HEK293T (cell line): ENCODE results near the gene ANKRD24.

Source experiments
- CTCF ChIA-PET: fragments of 350-600 bp; formaldehyde crosslinking; extraction: SDS; loops from one replicate; lab custom pipeline; 2021; ENCODE audit warnings: antibody characterized with exemption, inconsistent platforms; lab: Yijun Ruan, JAX
- POLR2A ChIA-PET: fragments of 350-600 bp; formaldehyde crosslinking; extraction: SDS; loops from one replicate; lab custom pipeline; 2020; ENCODE audit warnings: antibody characterized with exemption, inconsistent platforms; lab: Yijun Ruan, JAX
- DNase-seq: peaks from one replicate; pipeline ENCODE4 v3.0.0; 2012; ENCODE audit warnings: mixed read lengths; ENCODE audit errors: extremely low spot score
- ARNT ChIP-seq: fragments of 450-650 bp; IDR thresholded peaks from 2 replicates; pipeline ENCODE4 v1.6.1; 2017; ENCODE audit warnings: mild to moderate bottlenecking
- BHLHE40 ChIP-seq: fragments of 450-650 bp; IDR thresholded peaks from 2 replicates; pipeline ENCODE4 v1.6.1; 2016; ENCODE audit warnings: mild to moderate bottlenecking, moderate library complexity, borderline replicate concordance
- CTBP1 ChIP-seq: fragments of 450-650 bp; IDR thresholded peaks from 2 replicates; pipeline ENCODE4 v1.6.1; 2016; ENCODE audit warnings: borderline replicate concordance
- ELF4 ChIP-seq: fragments of 450-650 bp; IDR thresholded peaks from 2 replicates; pipeline ENCODE4 v1.6.1; 2017; ENCODE audit warnings: antibody characterized with exemption
- FOXA1 ChIP-seq: fragments of 450-650 bp; IDR thresholded peaks from 2 replicates; pipeline ENCODE4 v1.6.1; 2016; ENCODE audit warnings: mild to moderate bottlenecking
- FOXK2 ChIP-seq: fragments of 450-650 bp; IDR thresholded peaks from 2 replicates; pipeline ENCODE4 v1.6.1; 2016; ENCODE audit warnings: mild to moderate bottlenecking
- FOXM1 ChIP-seq: fragments of 450-650 bp; IDR thresholded peaks from 2 replicates; pipeline ENCODE4 v1.6.1; 2017; ENCODE audit warnings: mild to moderate bottlenecking, borderline replicate concordance
- HDGF ChIP-seq: fragments of 450-650 bp; IDR thresholded peaks from 2 replicates; pipeline ENCODE4 v1.6.1; 2017; ENCODE audit warnings: antibody characterized with exemption, borderline replicate concordance
- L3MBTL2 ChIP-seq: fragments of 450-650 bp; conservative IDR thresholded peaks from 2 replicates; pipeline ENCODE4 v1.6.1; 2016; ENCODE audit warnings: mild to moderate bottlenecking
- LEF1 ChIP-seq: fragments of 450-650 bp; IDR thresholded peaks from 2 replicates; pipeline ENCODE4 v1.6.1; 2017; ENCODE audit warnings: mild to moderate bottlenecking, borderline replicate concordance
- NFRKB ChIP-seq: fragments of 450-650 bp; IDR thresholded peaks from 2 replicates; pipeline ENCODE4 v1.6.1; 2016; ENCODE audit warnings: mild to moderate bottlenecking, moderate library complexity
- PKNOX1 ChIP-seq: fragments of 450-650 bp; IDR thresholded peaks from 2 replicates; pipeline ENCODE4 v1.6.1; 2016
- SP1 ChIP-seq: fragments of 450-650 bp; IDR thresholded peaks from 2 replicates; pipeline ENCODE4 v1.6.1; 2017
- SUZ12 ChIP-seq: fragments of 450-650 bp; IDR thresholded peaks from 2 replicates; pipeline ENCODE4 v1.6.1; 2016; ENCODE audit warnings: mild to moderate bottlenecking
- TARDBP ChIP-seq: fragments of 450-650 bp; IDR thresholded peaks from 2 replicates; pipeline ENCODE4 v1.6.1; 2016
- ZNF384 ChIP-seq: fragments of 450-650 bp; IDR thresholded peaks from 2 replicates; pipeline ENCODE4 v1.6.1; 2016

Gene ANKRD24

GRCh38 chr19:4178990-4179389, 3.5 kb upstream of the ANKRD24 start:
- CTCF ChIA-PET, result no interaction called here
- POLR2A ChIA-PET, result no interaction called here
- no peak for TF ChIP-seq SUZ12
- TF ChIP-seq NFRKB, result no peak
- no peak for TF ChIP-seq ELF4
- no peak for TF ChIP-seq LEF1
- no peak for TF ChIP-seq SP1
- TF ChIP-seq FOXM1, result no peak
- no peak for TF ChIP-seq ARNT
- no peak for TF ChIP-seq TARDBP
- no peak for TF ChIP-seq FOXK2
- TF ChIP-seq FOXA1, result no peak
- TF ChIP-seq BHLHE40, result no peak
- no peak for TF ChIP-seq L3MBTL2
- TF ChIP-seq PKNOX1, result no peak
- TF ChIP-seq CTBP1, result no peak
- no peak for TF ChIP-seq HDGF
- TF ChIP-seq ZNF384, result no peak
- no peak for DNase-seq

- no peak for TF ChIP-seq FOXA1
- TF ChIP-seq FOXK2, result no peak
- no peak for TF ChIP-seq L3MBTL2
- no peak for TF ChIP-seq PKNOX1
- TF ChIP-seq ZNF384, result no peak
- TF ChIP-seq HDGF, result no peak
- no peak for TF ChIP-seq TARDBP
- TF ChIP-seq NFRKB, result no peak
- TF ChIP-seq BHLHE40, result no peak
- TF ChIP-seq ELF4, result no peak
- no peak for TF ChIP-seq SUZ12
- no peak for TF ChIP-seq CTBP1
- no peak for TF ChIP-seq FOXM1
- ChIA-PET POLR2A (no interaction called here), CTCF (interaction anchor here (1.2 kb wide), 1 partner anchor 41 kb away, joined by 5 read pairs; no protein-coding TSS in a partner anchor)
- no peak for DNase-seq
Measured at GRCh38 chr19:4181053-4181508, 1.4 kb upstream of the ANKRD24 start.

GRCh38 chr19:4183967-4184717, 1.7 kb downstream of the ANKRD24 start:
- TF ChIP-seq FOXM1 (no peak), NFRKB (no peak), FOXK2 (no peak), ELF4 (no peak), BHLHE40 (no peak), CTBP1 (no peak), LEF1 (no peak), TARDBP (no peak), ARNT (no peak), L3MBTL2 (no peak), PKNOX1 (no peak), SP1 (no peak), FOXA1 (no peak), SUZ12 (no peak), ZNF384 (no peak), HDGF (no peak)
- DNase-seq, result no peak
- CTCF ChIA-PET, result no interaction called here
- POLR2A ChIA-PET, result interaction anchor here (0.8 kb wide), 1 partner anchor 12 kb away, joined by 3 read pairs; no protein-coding TSS in a partner anchor

DNA sequence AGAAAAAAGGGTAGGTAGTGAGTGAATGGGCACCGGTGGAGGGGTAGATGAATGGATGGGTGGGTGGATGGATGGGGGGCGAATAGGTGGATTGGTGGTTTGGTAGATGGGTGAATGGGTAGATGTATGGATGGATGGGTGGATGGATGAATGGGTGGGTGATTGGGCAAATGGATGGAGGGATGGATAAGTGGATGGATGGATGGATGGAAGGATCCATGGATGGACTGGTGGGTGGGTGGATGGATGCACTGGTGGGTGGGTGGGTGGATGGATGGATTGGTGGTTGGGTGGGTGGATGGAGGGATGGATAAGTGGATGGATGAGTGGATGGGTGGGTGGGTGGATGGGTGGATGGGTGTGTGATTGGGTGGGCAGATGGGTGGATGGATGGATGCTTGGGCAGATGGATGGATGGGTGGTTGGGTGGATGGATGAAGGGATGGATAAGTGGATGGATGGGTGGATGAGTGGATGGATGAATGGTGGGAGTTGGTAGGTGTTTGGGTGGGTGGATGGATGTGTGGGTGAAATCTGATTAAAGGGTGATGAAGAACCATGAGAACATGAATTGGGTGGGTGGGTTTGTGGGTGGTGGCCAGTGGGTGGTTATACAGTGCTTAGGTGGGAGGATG, 2.3 kb downstream of the ANKRD24 start:
- CTCF ChIA-PET, result no interaction called here
- no peak for TF ChIP-seq SP1
- no peak for TF ChIP-seq CTBP1
- no peak for TF ChIP-seq FOXK2
- no peak for TF ChIP-seq ARNT
- no peak for TF ChIP-seq FOXM1
- TF ChIP-seq L3MBTL2, result no peak
- no peak for TF ChIP-seq LEF1
- TF ChIP-seq TARDBP, result no peak
- TF ChIP-seq PKNOX1, result no peak
- no peak for TF ChIP-seq BHLHE40
- TF ChIP-seq FOXA1, result no peak
- no peak for TF ChIP-seq HDGF
- no peak for TF ChIP-seq ZNF384
- TF ChIP-seq ELF4, result no peak
- no peak for TF ChIP-seq SUZ12
- no peak for TF ChIP-seq NFRKB
- POLR2A ChIA-PET, result no interaction called here
- DNase-seq, result no peak
